B cell (primary cell): ENCODE data around the gene NTM. TPM values are rescaled to one million over a fixed set of nuclear protein-coding genes. Genes with fewer than 3 reads are reported as not detected.

Experiments used
- ATAC-seq: fragments of 200-7000 bp; cut with Tn5 transposase; one replicate; pipeline ENCODE4 v1.10.0; 2021; ENCODE audit warnings: low read depth, mild to moderate bottlenecking, moderate number of reproducible peaks, moderate library complexity
- CTCF ChIA-PET: fragments of 350-600 bp; sonication (Branson Sonifier 250); formaldehyde crosslinking; loops from one replicate; lab custom pipeline; 2021; ENCODE audit warnings: antibody characterized with exemption, inconsistent platforms; lab: Charles Lee
- POLR2A ChIA-PET: fragments of 350-600 bp; sonication (Branson Sonifier 250); formaldehyde crosslinking; loops from one replicate; lab custom pipeline; 2021; ENCODE audit warnings: antibody characterized with exemption; lab: Charles Lee
- DNase-seq: peaks from one replicate; pipeline ENCODE4 v3.0.0; 2013
- H2AFZ ChIP-seq: 2 replicates; pipeline ENCODE4 v1.6.1; 2012; ENCODE audit warnings: mild to moderate bottlenecking, low read depth, low read length; ENCODE audit not compliant: insufficient read depth, poor library complexity, severe bottlenecking
- H3K27ac ChIP-seq, 2 donors: 1 replicate in 1 of 2; 2 replicates in 1 of 2; pipeline ENCODE4 v1.5.1; 2012 to 2013; ENCODE audit warnings: low read length in 2 of 2, mild to moderate bottlenecking in 2 of 2, moderate library complexity in 1 of 2
- H3K27me3 ChIP-seq, 4 experiments: fragments of 200-600 bp in 1 of 4; sonication (generic) in 1 of 4; replicated peaks in 1 of 4; 1 replicate in 2 of 4; 2 replicates in 2 of 4; pipeline versions ENCODE4 v1.6.1 to v1.7.0; 2013 to 2016; ENCODE audit warnings: low read length in 3 of 4, mild to moderate bottlenecking in 2 of 4, mixed read lengths in 1 of 4, moderate library complexity in 1 of 4; ENCODE audit not compliant: insufficient read depth in 4 of 4, control insufficient read depth in 3 of 4; ENCODE audit errors: control extremely low read depth in 1 of 4
- H3K36me3 ChIP-seq, 2 experiments: replicated peaks in 1 of 2; 1 replicate in 1 of 2; 2 replicates in 1 of 2; pipeline versions ENCODE4 v1.6.1 to v1.7.1; 2013; ENCODE audit warnings: low read length in 1 of 2; ENCODE audit not compliant: insufficient read depth in 2 of 2, control insufficient read depth in 1 of 2; ENCODE audit errors: control extremely low read depth in 1 of 2, extremely low read depth in 1 of 2
- H3K4me1 ChIP-seq, 2 donors: fragments of 200-600 bp in 1 of 2; sonication (generic) in 1 of 2; 1 replicate in 1 of 2; 2 replicates in 1 of 2; pipeline versions ENCODE4 v1.5.1 to v1.6.1; 2013 to 2017; ENCODE audit warnings: low read length in 2 of 2; ENCODE audit not compliant: control insufficient read depth in 2 of 2, insufficient read depth in 2 of 2
- H3K4me2 ChIP-seq: replicated peaks from 2 replicates; pipeline ENCODE3; 2012; ENCODE audit warnings: mild to moderate bottlenecking, low read depth, low read length; ENCODE audit not compliant: poor library complexity, severe bottlenecking
- H3K4me3 ChIP-seq, 5 experiments: fragments of 200-600 bp in 1 of 5; sonication (generic) in 1 of 5; 1 replicate in 3 of 5; 2 replicates in 2 of 5; pipeline versions ENCODE4 v1.5.1 to v1.7.0; 2011 to 2016; ENCODE audit warnings: low read length in 4 of 5, mild to moderate bottlenecking in 4 of 5, low read depth in 2 of 5, control low read depth in 1 of 5, moderate library complexity in 1 of 5; ENCODE audit not compliant: insufficient read depth in 1 of 5; ENCODE audit errors: control extremely low read depth in 1 of 5, extremely low read depth in 1 of 5
- H3K79me2 ChIP-seq: fragments of 200-600 bp; sonication (generic); one replicate; pipeline ENCODE4 v1.6.0; 2016; ENCODE audit warnings: low read length; ENCODE audit not compliant: control insufficient read depth, insufficient read depth
- H3K9ac ChIP-seq: fragments of 200-600 bp; sonication (generic); 2 replicates; pipeline ENCODE4 v1.6.1; 2017; ENCODE audit warnings: mild to moderate bottlenecking, low read length, moderate library complexity
- H3K9me3 ChIP-seq, 3 donors: one replicate each; pipeline versions ENCODE4 v1.6.1 to v1.7.1; 2013; ENCODE audit warnings: low read length in 2 of 3; ENCODE audit not compliant: control insufficient read depth in 2 of 3, insufficient read depth in 1 of 3; ENCODE audit errors: control extremely low read depth in 1 of 3
- H4K20me1 ChIP-seq: 2 replicates; pipeline ENCODE4 v1.6.0; 2012; ENCODE audit warnings: mild to moderate bottlenecking, low read length; ENCODE audit not compliant: insufficient read depth, control insufficient read depth, poor library complexity, severe bottlenecking
- H3K27ac Mint-ChIP-seq: one replicate; pipeline ENCODE4 v1.8.0; 2021; ENCODE audit warnings: mixed read lengths
- H3K27me3 Mint-ChIP-seq: one replicate; pipeline ENCODE4 v1.8.0; 2021; ENCODE audit warnings: mixed read lengths
- H3K4me1 Mint-ChIP-seq: one replicate; pipeline ENCODE4 v1.8.0; 2021; ENCODE audit warnings: mixed read lengths
- H3K4me3 Mint-ChIP-seq: one replicate; pipeline ENCODE4 v1.8.0; 2021; ENCODE audit warnings: mixed read lengths
- H3K9me3 Mint-ChIP-seq: one replicate; pipeline ENCODE4 v1.8.0; 2022; ENCODE audit warnings: mixed read lengths; ENCODE audit not compliant: insufficient read depth
- EZH2 ChIP-seq: IDR thresholded peaks from 2 replicates; pipeline ENCODE4 v1.6.1; 2012; ENCODE audit warnings: borderline replicate concordance, low read depth, mild to moderate bottlenecking, moderate library complexity, low read length; ENCODE audit not compliant: insufficient read depth, poor library complexity, severe bottlenecking
- WGBS: methylation state at CpG from one replicate; pipeline ENCODE4 v1.1.5; 2013; ENCODE audit warnings: missing lambda C conversion rate; ENCODE audit not compliant: insufficient coverage; 5-methylcytosine and 5-hydroxymethylcytosine counted together
- intact Hi-C: fragments of 100-400 bp; cut with micrococcal nuclease; formaldehyde crosslinking; loops from one replicate; pipeline ENCODE4 v1.10.0; 2022
- polyA plus RNA-seq: library from polyadenylated mRNA; depleted of rRNA; stranded (reverse); fragments of >200 nt; gene quantifications from 2 replicates; pipeline ENCODE4 v1.2.3, GENCODE V29; 2012
- total RNA-seq, 2 donors: library from RNA; stranded (reverse); fragments of 120-200 nt in 1 of 2; gene quantifications; 1 replicate in 1 of 2; 2 replicates in 1 of 2; pipeline versions ENCODE4 v1.2.3 to v1.2.4, GENCODE V29; 2013 to 2022
- TF ChIP-seq, protein P1 (sequence below): fragments of 200-600 bp; IDR thresholded peaks from one replicate; pipeline ENCODE4 v1.8.0; 2022; ENCODE audit warnings: antibody characterized with exemption, mild to moderate bottlenecking

NTM gene
- total and polyA plus RNA-seq, 2 donors (not counting 1 experiment from before 2014, with no cell fraction given): not detected

DNA sequence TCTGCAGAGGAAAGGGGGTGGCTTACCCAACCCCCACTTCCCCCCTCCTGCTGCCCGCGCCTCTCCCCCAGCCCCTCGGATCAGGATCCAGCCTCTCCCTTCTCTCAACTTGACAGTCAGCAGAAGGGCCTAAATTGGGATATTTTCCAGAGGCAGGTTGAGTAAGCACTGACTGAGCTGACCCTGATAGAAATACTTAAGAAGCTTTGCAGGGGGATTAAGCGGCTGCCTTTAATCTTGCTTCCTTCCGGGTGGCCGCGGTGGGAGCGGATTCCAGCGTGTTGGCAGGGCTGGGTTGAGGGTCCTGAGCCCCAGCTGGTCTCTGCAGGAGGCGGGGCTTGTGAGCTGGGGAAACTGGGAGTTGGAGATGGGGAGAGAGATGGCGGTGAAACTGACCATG lies 445.2 kb downstream of the NTM start:
- POLR2A ChIA-PET: no interaction called here

DNA sequence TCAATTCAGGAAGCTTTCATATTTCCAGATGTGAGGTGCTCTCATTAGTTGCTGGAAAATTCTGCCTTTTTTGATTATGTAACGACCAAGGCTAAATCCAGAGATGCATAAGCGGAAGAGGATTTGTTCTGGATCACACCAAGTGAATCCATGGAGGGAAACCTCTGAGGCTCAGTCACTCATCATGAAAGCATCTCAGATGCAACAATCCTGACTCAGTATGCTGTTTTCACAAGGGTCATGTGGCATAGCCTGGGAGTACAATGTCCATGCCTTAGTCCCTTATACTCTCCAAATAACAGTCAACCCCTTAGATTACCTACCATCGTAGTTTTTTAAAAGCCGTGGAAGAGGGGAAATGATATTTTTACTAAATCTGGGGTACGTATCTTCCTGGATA lies 445.6 kb downstream of the NTM start:
- Mint-ChIP-seq H3K4me1 (no peaks in the 10 kb centered on the region), H3K9me3 (peaks cover 2% of the 10 kb centered on the region), H3K27me3 (no peaks in the 10 kb centered on the region), H3K4me3 (no peak overlapping the region), H3K27ac (no peak overlapping the region)
- no peak for DNase-seq
- no peak for TF ChIP-seq EZH2
- TF ChIP-seq, protein P1, sequence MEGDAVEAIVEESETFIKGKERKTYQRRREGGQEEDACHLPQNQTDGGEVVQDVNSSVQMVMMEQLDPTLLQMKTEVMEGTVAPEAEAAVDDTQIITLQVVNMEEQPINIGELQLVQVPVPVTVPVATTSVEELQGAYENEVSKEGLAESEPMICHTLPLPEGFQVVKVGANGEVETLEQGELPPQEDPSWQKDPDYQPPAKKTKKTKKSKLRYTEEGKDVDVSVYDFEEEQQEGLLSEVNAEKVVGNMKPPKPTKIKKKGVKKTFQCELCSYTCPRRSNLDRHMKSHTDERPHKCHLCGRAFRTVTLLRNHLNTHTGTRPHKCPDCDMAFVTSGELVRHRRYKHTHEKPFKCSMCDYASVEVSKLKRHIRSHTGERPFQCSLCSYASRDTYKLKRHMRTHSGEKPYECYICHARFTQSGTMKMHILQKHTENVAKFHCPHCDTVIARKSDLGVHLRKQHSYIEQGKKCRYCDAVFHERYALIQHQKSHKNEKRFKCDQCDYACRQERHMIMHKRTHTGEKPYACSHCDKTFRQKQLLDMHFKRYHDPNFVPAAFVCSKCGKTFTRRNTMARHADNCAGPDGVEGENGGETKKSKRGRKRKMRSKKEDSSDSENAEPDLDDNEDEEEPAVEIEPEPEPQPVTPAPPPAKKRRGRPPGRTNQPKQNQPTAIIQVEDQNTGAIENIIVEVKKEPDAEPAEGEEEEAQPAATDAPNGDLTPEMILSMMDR: no peak
- 100% methylated on average over 1 of the region's 5 CpGs for WGBS
- H3K4me2 ChIP-seq: no peak overlapping the region
- H3K79me2 ChIP-seq: no peaks in the 10 kb centered on the region
- H4K20me1 ChIP-seq: no peaks in the 10 kb centered on the region
- ChIA-PET POLR2A (no interaction called here), CTCF (interaction anchor here (1.2 kb wide), 1 partner anchor 9 kb away, joined by 3 read pairs; no protein-coding TSS in a partner anchor)
- H3K27ac ChIP-seq: no peak overlapping the region
- no peaks in the 10 kb centered on the region for H3K27me3 ChIP-seq
- no peak for ATAC-seq
- no peak overlapping the region for H3K9ac ChIP-seq
- H3K36me3 ChIP-seq: no peaks in the 10 kb centered on the region
- intact Hi-C loops: no loop called here
- H3K4me1 ChIP-seq: no peaks in the 10 kb centered on the region
- peaks cover 0 to 15% (median 0%) of the 10 kb centered on the region in 3 donors for H3K9me3 ChIP-seq
- no peak overlapping the region for H3K4me3 ChIP-seq
- H2AFZ ChIP-seq: no peak overlapping the region

More for the DNA sequence above, 445.2 kb downstream of the NTM start:
- Histone ChIP-seq H3K36me3 (no peaks in the 10 kb centered on the region), H3K4me1 (no peaks in the 10 kb centered on the region), H2AFZ (no peak overlapping the region), H3K27ac (no peak overlapping the region), H3K9ac (no peak overlapping the region), H3K4me3 (no peak overlapping the region), H3K79me2 (no peaks in the 10 kb centered on the region), H4K20me1 (no peaks in the 10 kb centered on the region), H3K4me2 (no peak overlapping the region), H3K27me3 (no peaks in the 10 kb centered on the region), H3K9me3 (peaks cover 0 to 15% (median 0%) of the 10 kb centered on the region in 3 donors)
- Mint-ChIP-seq H3K4me1 (no peaks in the 10 kb centered on the region), H3K27me3 (no peaks in the 10 kb centered on the region), H3K27ac (no peak overlapping the region), H3K9me3 (peaks cover 2% of the 10 kb centered on the region), H3K4me3 (no peak overlapping the region)
- CTCF ChIA-PET: interaction anchor here (1.2 kb wide), 1 partner anchor 9 kb away, joined by 3 read pairs; no protein-coding TSS in a partner anchor
- WGBS: 56% methylated on average over 4 of the region's 11 CpGs
- ATAC-seq (no peak), DNase-seq (no peak)
- intact Hi-C loops: no loop called here
- no peak for TF ChIP-seq EZH2
- TF ChIP-seq, protein P1: no peak
